ENCODE data around the gene ECI2. TPM values are rescaled to one million over a fixed set of nuclear protein-coding genes. Genes with fewer than 3 reads are reported as not detected.

The ECI2 gene
- total and polyA plus RNA-seq, 2 experiments from 2014 or later: 102 to 114 TPM

- H3K4me2 ChIP-seq: no peak overlapping the region
- H3K27ac ChIP-seq: peak overlapping the region; percentile 41
- H3K4me3 ChIP-seq: no peak overlapping the region
- TF ChIP-seq EZH2phosphoT487 (IDR thresholded peaks at IDR 0.05; ENCODE audit: low read depth, severe bottlenecking, unreplicated experiment) (no peak), CTCF (IDR thresholded peaks at IDR 0.05; ENCODE audit: poor library complexity) (no peak), EZH2 (IDR thresholded peaks at IDR 0.05; ENCODE audit: borderline replicate concordance) (no peak)
- peaks cover 14% of the 10 kb centered on the region for H3K4me1 ChIP-seq (ENCODE audit: insufficient read depth)
- no peaks in the 10 kb centered on the region for H3K9me2 ChIP-seq (replicated peaks; ENCODE audit: insufficient read depth)
- no peaks in the 10 kb centered on the region for H3K79me2 ChIP-seq
- WGBS (ENCODE audit: low lambda C conversion rate, missing lambda C conversion rate): 49% methylated on average over 6 of the region's 6 CpGs
- no peaks in the 10 kb centered on the region for H3K9me3 ChIP-seq (ENCODE audit: low read depth)
- H3K27me3 ChIP-seq: no peaks in the 10 kb centered on the region
- H2AFZ ChIP-seq: peak overlapping the region; percentile 38
- DNase-seq (ENCODE audit: low spot score): no peak
- H4K20me1 ChIP-seq (ENCODE audit: insufficient read depth, poor library complexity, severe bottlenecking): no peaks in the 10 kb centered on the region
- H3K36me3 ChIP-seq (replicated peaks; ENCODE audit: insufficient read depth, low read depth): no peaks in the 10 kb centered on the region
Observed at GRCh38 chr6:4102687-4103244, 32.6 kb downstream of the ECI2 start.

- no peaks in the 10 kb centered on the region for H3K27me3 ChIP-seq
- H3K27ac ChIP-seq: no peak overlapping the region
- no peaks in the 10 kb centered on the region for H3K9me2 ChIP-seq (replicated peaks; ENCODE audit: insufficient read depth)
- no peak overlapping the region for H2AFZ ChIP-seq
- no peak overlapping the region for H3K4me2 ChIP-seq
- H3K79me2 ChIP-seq: no peaks in the 10 kb centered on the region
- H3K4me3 ChIP-seq: no peak overlapping the region
- H3K4me1 ChIP-seq (ENCODE audit: insufficient read depth): peaks cover 14% of the 10 kb centered on the region
- H3K9me3 ChIP-seq (ENCODE audit: low read depth): no peaks in the 10 kb centered on the region
- no peaks in the 10 kb centered on the region for H4K20me1 ChIP-seq (ENCODE audit: insufficient read depth, poor library complexity, severe bottlenecking)
- no peak for DNase-seq (ENCODE audit: low spot score)
- TF ChIP-seq EZH2phosphoT487 (IDR thresholded peaks at IDR 0.05; ENCODE audit: low read depth, severe bottlenecking, unreplicated experiment): no peak
- no peaks in the 10 kb centered on the region for H3K36me3 ChIP-seq (replicated peaks; ENCODE audit: insufficient read depth, low read depth)
- 89% methylated on average over 3 of the region's 3 CpGs for WGBS (ENCODE audit: low lambda C conversion rate, missing lambda C conversion rate)
Observed at GRCh38 chr6:4101298-4101697, 34.1 kb downstream of the ECI2 start.

- TF ChIP-seq CTCF (IDR thresholded peaks at IDR 0.05; ENCODE audit: poor library complexity) (no peak), EZH2 (IDR thresholded peaks at IDR 0.05; ENCODE audit: borderline replicate concordance) (no peak), EZH2phosphoT487 (IDR thresholded peaks at IDR 0.05; ENCODE audit: low read depth, severe bottlenecking, unreplicated experiment) (no peak)
- Histone ChIP-seq H3K79me2 (no peaks in the 10 kb centered on the region), H3K36me3 (replicated peaks; ENCODE audit: insufficient read depth, low read depth) (no peaks in the 10 kb centered on the region), H3K4me3 (no peak overlapping the region), H3K4me2 (no peak overlapping the region), H3K9me3 (ENCODE audit: low read depth) (no peaks in the 10 kb centered on the region), H3K4me1 (ENCODE audit: insufficient read depth) (peaks cover 14% of the 10 kb centered on the region), H2AFZ (no peak overlapping the region), H4K20me1 (ENCODE audit: insufficient read depth, poor library complexity, severe bottlenecking) (no peaks in the 10 kb centered on the region), H3K27me3 (no peaks in the 10 kb centered on the region), H3K9me2 (replicated peaks; ENCODE audit: insufficient read depth) (no peaks in the 10 kb centered on the region), H3K27ac (no peak overlapping the region)
- no peak for DNase-seq (ENCODE audit: low spot score)
- WGBS (ENCODE audit: low lambda C conversion rate, missing lambda C conversion rate): 87% methylated on average over 5 of the region's 5 CpGs
Observed at GRCh38 chr6:4100655-4101054, 34.7 kb downstream of the ECI2 start.

- 72% methylated on average over 1 of the region's 1 CpG for WGBS (ENCODE audit: low lambda C conversion rate, missing lambda C conversion rate)
- Histone ChIP-seq H3K27ac (no peak overlapping the region), H3K4me2 (no peak overlapping the region), H3K36me3 (replicated peaks; ENCODE audit: insufficient read depth, low read depth) (no peaks in the 10 kb centered on the region), H3K9me2 (replicated peaks; ENCODE audit: insufficient read depth) (no peaks in the 10 kb centered on the region), H2AFZ (no peak overlapping the region), H4K20me1 (ENCODE audit: insufficient read depth, poor library complexity, severe bottlenecking) (no peaks in the 10 kb centered on the region), H3K4me1 (ENCODE audit: insufficient read depth) (peaks cover 5% of the 10 kb centered on the region), H3K4me3 (no peak overlapping the region), H3K27me3 (no peaks in the 10 kb centered on the region), H3K9me3 (ENCODE audit: low read depth) (no peaks in the 10 kb centered on the region), H3K79me2 (no peaks in the 10 kb centered on the region)
- TF ChIP-seq EZH2phosphoT487 (IDR thresholded peaks at IDR 0.05; ENCODE audit: low read depth, severe bottlenecking, unreplicated experiment): no peak
- no peak for TF ChIP-seq EZH2 (IDR thresholded peaks at IDR 0.05; ENCODE audit: borderline replicate concordance)
- no peak for TF ChIP-seq CTCF (IDR thresholded peaks at IDR 0.05; ENCODE audit: poor library complexity)
- DNase-seq (ENCODE audit: low spot score): no peak
Observed at GRCh38 chr6:4093288-4093687, 42.1 kb downstream of the ECI2 start.

Measured in hepatocyte (in vitro differentiated cells).